ENCODE measurements around the gene TBC1D16.
"Not testable (repeated sequence)": the region's sequence is repeated elsewhere in the genome, so short reads cannot be mapped to it uniquely, and the experiment has no call there.

The TBC1D16 gene

GRCh38 chr17:80053102-80053501 lies 17.4 kb upstream of the TBC1D16 start:
- no peak for DNase-seq (ENCODE audit: low read depth)

GRCh38 chr17:80051681-80052080 lies 16.0 kb upstream of the TBC1D16 start:
- DNase-seq (ENCODE audit: low read depth): no peak

- no peak for DNase-seq (ENCODE audit: low read depth)
Measured at GRCh38 chr17:80050706-80051105, 15.0 kb upstream of the TBC1D16 start.

- DNase-seq (ENCODE audit: low read depth): no peak
Measured at GRCh38 chr17:80049986-80050385, 14.3 kb upstream of the TBC1D16 start.

- no peak for DNase-seq (ENCODE audit: low read depth)
Measured at GRCh38 chr17:80047176-80047575, 11.5 kb upstream of the TBC1D16 start.

GRCh38 chr17:80046709-80047108 lies 11.0 kb upstream of the TBC1D16 start:
- DNase-seq (ENCODE audit: low read depth): not testable (repeated sequence)

- no peak for DNase-seq (ENCODE audit: low read depth)
Measured at GRCh38 chr17:80045703-80046102, 10.0 kb upstream of the TBC1D16 start.

GRCh38 chr17:80043963-80044362 lies 8.3 kb upstream of the TBC1D16 start:
- DNase-seq (ENCODE audit: low read depth): no peak

GRCh38 chr17:80036715-80037477 lies 1.2 kb upstream of the TBC1D16 start:
- DNase-seq (ENCODE audit: low read depth): no peak

- peak; percentile 64 for DNase-seq (ENCODE audit: low read depth)
Measured at GRCh38 chr17:80035937-80036714, 454 bp upstream of the TBC1D16 start, which contains the start of gene CCDC40. CCDC40 (plus strand) TSS chr17:80036642; CDS start chr17:80036663, 21 bp downstream.

- peak; percentile 10 for DNase-seq (ENCODE audit: low read depth)
Measured at GRCh38 chr17:80034791-80035686, 633 bp downstream of the TBC1D16 start.

GRCh38 chr17:80033840-80034239 lies 1.8 kb downstream of the TBC1D16 start:
- no peak for DNase-seq (ENCODE audit: low read depth)

GRCh38 chr17:80032614-80033171 lies 3.0 kb downstream of the TBC1D16 start:
- DNase-seq (ENCODE audit: low read depth): no peak

- no peak for DNase-seq (ENCODE audit: low read depth)
Measured at GRCh38 chr17:80031691-80032430, 3.8 kb downstream of the TBC1D16 start.

GRCh38 chr17:80030730-80031410 lies 4.8 kb downstream of the TBC1D16 start:
- DNase-seq (ENCODE audit: low read depth): no peak

- DNase-seq (ENCODE audit: low read depth): no peak
Measured at GRCh38 chr17:80029258-80029974, 6.3 kb downstream of the TBC1D16 start.

- DNase-seq (ENCODE audit: low read depth): no peak
Measured at GRCh38 chr17:80028030-80028429, 7.6 kb downstream of the TBC1D16 start.

- DNase-seq (ENCODE audit: low read depth): no peak
Measured at GRCh38 chr17:80027043-80027435, 8.6 kb downstream of the TBC1D16 start.

GRCh38 chr17:80026359-80027042 lies 9.2 kb downstream of the TBC1D16 start:
- DNase-seq (ENCODE audit: low read depth): no peak

Data from activated T-helper 9 cell treated with anti-CD3 and anti-CD28 coated beads, Interleukin-2, amount 50 U/mL, for 16 hours (primary cell).